ENCODE measurements around the gene OST4.

Gene OST4

DNA sequence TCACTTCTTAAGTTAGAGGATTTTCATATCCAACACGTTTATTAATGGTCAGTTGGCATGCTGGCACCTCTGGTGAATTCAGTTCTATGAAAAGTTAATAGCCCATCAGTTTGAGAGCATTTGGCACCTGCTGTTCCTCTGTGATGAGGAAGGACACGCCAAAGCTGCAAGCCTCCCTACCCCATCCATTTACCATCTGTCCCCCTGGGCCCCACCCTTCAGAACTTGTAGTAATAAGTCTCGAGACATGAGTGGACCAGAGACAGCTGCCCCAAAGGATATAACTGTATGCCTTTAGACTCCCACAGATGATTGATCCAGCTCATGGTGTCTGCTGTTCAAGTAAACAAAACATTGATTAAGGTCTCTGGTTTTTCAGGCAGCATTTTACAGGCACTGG lies 6.3 kb downstream of the OST4 start:
- H3K27ac ChIP-seq = no peak overlapping the region
- TF ChIP-seq ZFX (IDR thresholded peaks at IDR 0.05) = no peak
- TF ChIP-seq, protein P1, sequence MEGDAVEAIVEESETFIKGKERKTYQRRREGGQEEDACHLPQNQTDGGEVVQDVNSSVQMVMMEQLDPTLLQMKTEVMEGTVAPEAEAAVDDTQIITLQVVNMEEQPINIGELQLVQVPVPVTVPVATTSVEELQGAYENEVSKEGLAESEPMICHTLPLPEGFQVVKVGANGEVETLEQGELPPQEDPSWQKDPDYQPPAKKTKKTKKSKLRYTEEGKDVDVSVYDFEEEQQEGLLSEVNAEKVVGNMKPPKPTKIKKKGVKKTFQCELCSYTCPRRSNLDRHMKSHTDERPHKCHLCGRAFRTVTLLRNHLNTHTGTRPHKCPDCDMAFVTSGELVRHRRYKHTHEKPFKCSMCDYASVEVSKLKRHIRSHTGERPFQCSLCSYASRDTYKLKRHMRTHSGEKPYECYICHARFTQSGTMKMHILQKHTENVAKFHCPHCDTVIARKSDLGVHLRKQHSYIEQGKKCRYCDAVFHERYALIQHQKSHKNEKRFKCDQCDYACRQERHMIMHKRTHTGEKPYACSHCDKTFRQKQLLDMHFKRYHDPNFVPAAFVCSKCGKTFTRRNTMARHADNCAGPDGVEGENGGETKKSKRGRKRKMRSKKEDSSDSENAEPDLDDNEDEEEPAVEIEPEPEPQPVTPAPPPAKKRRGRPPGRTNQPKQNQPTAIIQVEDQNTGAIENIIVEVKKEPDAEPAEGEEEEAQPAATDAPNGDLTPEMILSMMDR (conservative IDR thresholded peaks at IDR 0.05) = no peak

DNA sequence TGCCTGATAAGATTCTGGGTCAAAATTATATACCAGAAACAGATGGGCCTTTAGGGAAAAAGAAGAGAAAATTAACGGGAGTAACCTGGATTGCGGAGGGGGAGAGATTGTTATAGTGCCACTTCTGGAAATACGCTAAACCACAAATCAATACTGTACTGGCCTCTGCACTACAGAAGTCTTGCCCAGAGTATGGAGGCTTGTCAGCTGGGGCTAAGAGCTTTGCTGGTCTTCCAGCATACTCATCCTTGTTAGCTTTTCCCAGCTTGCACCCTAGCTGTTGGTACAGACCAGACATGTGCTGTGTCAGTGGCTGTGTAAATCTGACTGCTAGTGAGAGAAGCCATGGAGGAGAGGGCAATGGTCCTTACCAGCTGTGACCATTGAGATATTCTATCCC lies 11.1 kb downstream of the OST4 start:
- TF ChIP-seq, protein P1 (conservative IDR thresholded peaks at IDR 0.05) = no peak
- TF ChIP-seq ZFX (IDR thresholded peaks at IDR 0.05) = no peak
- no peak overlapping the region for H3K27ac ChIP-seq

DNA sequence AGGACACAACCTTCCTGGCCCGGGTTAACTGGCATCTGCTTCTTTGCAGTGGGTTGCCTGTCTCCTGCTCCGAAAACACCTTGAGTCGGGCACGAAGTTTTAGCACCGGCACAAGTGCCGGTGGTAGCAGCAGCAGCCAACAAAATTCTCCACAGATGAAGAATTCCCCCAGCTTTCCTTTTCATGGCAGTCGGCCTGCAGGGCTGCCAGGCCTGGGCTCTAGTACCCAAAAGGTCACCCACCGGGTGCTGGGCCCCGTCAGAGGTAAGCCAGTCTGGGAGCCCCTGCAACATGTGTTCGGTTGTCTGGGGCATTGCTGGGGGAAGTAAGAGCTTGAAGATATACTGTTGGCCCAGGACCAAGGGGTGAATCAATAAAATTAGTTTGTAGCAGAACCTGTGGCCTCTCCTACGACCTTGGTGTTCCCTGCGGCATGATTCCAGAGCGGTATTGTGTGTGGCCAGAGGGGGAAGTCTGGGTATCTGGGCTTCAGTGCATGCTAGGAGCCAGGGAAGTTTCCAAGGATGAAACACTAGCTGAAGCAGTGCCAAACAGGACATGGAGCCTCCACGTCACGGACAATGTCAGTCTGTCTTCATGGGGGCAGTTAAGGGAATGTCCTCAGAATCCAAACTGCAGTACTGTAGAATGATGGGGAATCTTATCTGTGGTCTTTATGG lies 12.2 kb downstream of the OST4 start:
- H3K27ac ChIP-seq = no peak overlapping the region
- TF ChIP-seq ZFX (IDR thresholded peaks at IDR 0.05) = no peak
- TF ChIP-seq, protein P1 (conservative IDR thresholded peaks at IDR 0.05) = no peak

DNA sequence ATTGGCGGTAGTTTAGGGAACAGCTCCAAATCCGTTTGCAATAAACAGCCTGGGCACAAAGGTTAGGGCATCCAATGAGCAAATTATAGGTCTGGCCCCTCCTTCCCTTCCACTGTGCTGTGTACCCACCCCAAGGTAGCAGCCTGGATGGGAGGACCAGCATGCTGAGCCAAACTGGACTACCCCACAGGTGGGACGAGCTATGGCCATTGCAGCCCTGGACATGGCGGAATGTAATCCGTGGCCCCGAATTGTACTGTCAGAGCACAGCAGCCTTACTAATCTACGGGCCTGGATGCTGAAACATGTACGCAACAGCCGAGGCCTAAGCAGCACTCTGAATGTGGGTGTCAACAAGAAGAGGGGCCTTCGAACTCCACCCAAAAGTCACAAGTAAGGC lies 13.2 kb downstream of the OST4 start:
- TF ChIP-seq, protein P1 (conservative IDR thresholded peaks at IDR 0.05) = no peak
- TF ChIP-seq ZFX (IDR thresholded peaks at IDR 0.05) = no peak

DNA sequence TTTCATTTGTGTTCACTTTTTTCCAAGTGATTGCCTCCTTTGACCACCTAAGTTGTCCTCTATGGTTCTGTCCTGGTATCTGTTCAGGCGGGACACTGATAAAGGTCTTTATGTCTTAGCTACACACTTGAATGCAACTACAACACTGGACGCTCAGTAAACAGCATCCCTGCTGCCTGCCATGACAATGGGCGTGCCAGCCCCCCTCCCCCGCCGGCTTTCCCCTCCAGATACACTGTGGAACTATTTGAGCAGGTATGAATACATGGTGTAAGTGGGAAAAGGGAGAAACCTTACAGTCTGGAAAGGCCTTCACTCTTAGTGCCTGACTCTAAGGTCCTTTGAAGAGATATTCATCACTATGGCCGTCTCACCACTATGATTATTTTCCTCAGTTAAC lies 14.3 kb downstream of the OST4 start:
- no peak overlapping the region for H3K27ac ChIP-seq
- no peak for TF ChIP-seq ZFX (IDR thresholded peaks at IDR 0.05)
- TF ChIP-seq, protein P1 (conservative IDR thresholded peaks at IDR 0.05) = no peak

More for the DNA sequence above, 13.2 kb downstream of the OST4 start:
- H3K27ac ChIP-seq = no peak overlapping the region

DNA sequence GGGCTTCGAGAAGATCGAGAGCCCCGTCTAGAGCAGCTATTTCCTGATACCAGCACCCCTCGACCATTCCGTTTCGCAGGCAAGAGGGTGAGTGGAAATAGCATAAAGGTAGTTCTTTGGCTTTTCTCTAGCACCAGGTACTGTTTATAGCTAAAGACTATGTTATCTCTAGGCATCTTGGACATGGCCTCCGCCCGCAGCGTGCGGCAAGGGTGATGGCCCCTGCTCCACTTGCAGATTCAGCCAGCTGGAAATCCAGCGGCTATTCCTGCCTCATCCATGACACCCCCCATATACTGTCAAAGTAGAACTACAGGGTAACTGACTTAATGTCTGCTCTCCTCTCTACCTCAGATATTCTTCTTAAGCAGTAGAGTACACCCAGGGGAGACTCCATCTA lies 16.7 kb downstream of the OST4 start:
- H3K27ac ChIP-seq = no peak overlapping the region
- no peak for TF ChIP-seq ZFX (IDR thresholded peaks at IDR 0.05)
- TF ChIP-seq, protein P1 (conservative IDR thresholded peaks at IDR 0.05) = no peak

DNA sequence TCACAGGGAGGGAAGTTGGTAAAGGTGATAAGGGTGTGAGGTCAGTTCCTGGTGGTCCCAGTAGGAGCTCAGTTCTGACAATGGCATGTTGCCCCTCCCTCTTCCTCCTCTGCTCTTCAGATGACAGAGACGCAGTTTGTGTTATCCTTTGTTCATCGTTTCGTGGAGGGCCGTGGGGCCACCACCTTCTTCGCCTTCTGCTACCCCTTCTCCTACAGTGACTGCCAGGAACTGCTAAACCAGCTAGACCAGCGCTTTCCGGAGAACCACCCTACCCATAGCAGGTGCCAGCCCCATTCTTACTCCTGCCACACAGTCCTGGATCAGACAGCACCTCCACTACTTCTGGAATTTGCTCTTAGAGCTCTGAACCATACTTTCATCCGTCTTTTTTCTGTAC lies 17.7 kb downstream of the OST4 start:
- no peak overlapping the region for H3K27ac ChIP-seq
- no peak for TF ChIP-seq ZFX (IDR thresholded peaks at IDR 0.05)
- TF ChIP-seq, protein P1 (conservative IDR thresholded peaks at IDR 0.05) = no peak

Measured in C4-2B (cell line).